RPMI8226 (cell line): ENCODE data around the gene MEF2C.
"Not testable (repeated sequence)": the region's sequence is repeated elsewhere in the genome, so short reads cannot be mapped to it uniquely, and the experiment has no call there.

ENCODE experiments used
- DNase-seq: peaks from one replicate; pipeline ENCODE4 v3.0.0-alpha.2; 2015

The MEF2C gene

GRCh38 chr5:88861231-88861630 lies 21.8 kb downstream of the MEF2C start:
- no peak for DNase-seq

- DNase-seq, result no peak
Observed at GRCh38 chr5:88860501-88860900, 22.5 kb downstream of the MEF2C start.

- DNase-seq, result no peak
Observed at GRCh38 chr5:88858392-88858791, 24.6 kb downstream of the MEF2C start.

- DNase-seq, result not testable (repeated sequence)
Observed at GRCh38 chr5:88856381-88856780, 26.6 kb downstream of the MEF2C start.

- no peak for DNase-seq
Observed at GRCh38 chr5:88854769-88855168, 28.2 kb downstream of the MEF2C start.

- peak; percentile 66 for DNase-seq
Observed at GRCh38 chr5:88847420-88847819, 35.6 kb downstream of the MEF2C start.

- no peak for DNase-seq
Observed at GRCh38 chr5:88846434-88846833, 36.5 kb downstream of the MEF2C start.

- DNase-seq, result no peak
Observed at GRCh38 chr5:88845081-88845697, 37.8 kb downstream of the MEF2C start.

- no peak for DNase-seq
Observed at GRCh38 chr5:88842784-88843183, 40.2 kb downstream of the MEF2C start.

- no peak for DNase-seq
Observed at GRCh38 chr5:88841212-88841611, 41.8 kb downstream of the MEF2C start.

GRCh38 chr5:88840495-88840894 lies 42.5 kb downstream of the MEF2C start:
- DNase-seq, result no peak

- DNase-seq, result no peak
Observed at GRCh38 chr5:88839238-88839637, 43.7 kb downstream of the MEF2C start.

- DNase-seq, result no peak
Observed at GRCh38 chr5:88838500-88838899, 44.5 kb downstream of the MEF2C start.

GRCh38 chr5:88837817-88838216 lies 45.2 kb downstream of the MEF2C start:
- DNase-seq, result no peak

- DNase-seq, result no peak
Observed at GRCh38 chr5:88837222-88837621, 45.8 kb downstream of the MEF2C start.

GRCh38 chr5:88836195-88836838 lies 46.7 kb downstream of the MEF2C start:
- no peak for DNase-seq

- no peak for DNase-seq
Observed at GRCh38 chr5:88834499-88834898, 48.5 kb downstream of the MEF2C start.

- DNase-seq, result no peak
Observed at GRCh38 chr5:88834131-88834462, 48.9 kb downstream of the MEF2C start.

GRCh38 chr5:88833371-88834130 lies 49.4 kb downstream of the MEF2C start:
- no peak for DNase-seq

- no peak for DNase-seq
Observed at GRCh38 chr5:88831816-88832215, 51.2 kb downstream of the MEF2C start.

- DNase-seq, result no peak
Observed at GRCh38 chr5:88830567-88830966, 52.4 kb downstream of the MEF2C start.

- DNase-seq, result no peak
Observed at GRCh38 chr5:88829775-88830174, 53.2 kb downstream of the MEF2C start.

- DNase-seq, result peak; percentile 67
Observed at GRCh38 chr5:88829054-88829453, 53.9 kb downstream of the MEF2C start.

- peak; percentile 31 for DNase-seq
Observed at GRCh38 chr5:88827997-88828396, 55.0 kb downstream of the MEF2C start.
